Endothelial cell (in vitro differentiated cells): ENCODE data around the gene KCNJ8. TPM values are rescaled to one million over a fixed set of nuclear protein-coding genes. Genes with fewer than 3 reads are reported as not detected.

Experiments
- DNase-seq: peaks from one replicate; pipeline ENCODE4 v3.0.0; 2021; ENCODE audit warnings: low spot score
- H3K27ac Mint-ChIP-seq: one replicate; pipeline ENCODE4 v1.8.0; 2021; ENCODE audit warnings: mixed read lengths, inconsistent platforms; ENCODE audit not compliant: unreplicated experiment
- H3K27me3 Mint-ChIP-seq: one replicate; pipeline ENCODE4 v1.8.0; 2021; ENCODE audit warnings: mild to moderate bottlenecking, moderate library complexity, mixed read lengths, inconsistent platforms; ENCODE audit not compliant: unreplicated experiment
- H3K36me3 Mint-ChIP-seq: one replicate; pipeline ENCODE4 v1.8.0; 2021; ENCODE audit warnings: mild to moderate bottlenecking, low read depth, mixed read lengths, inconsistent platforms; ENCODE audit not compliant: unreplicated experiment
- H3K4me1 Mint-ChIP-seq: one replicate; pipeline ENCODE4 v1.8.0; 2021; ENCODE audit warnings: mild to moderate bottlenecking, mixed read lengths, inconsistent platforms; ENCODE audit not compliant: unreplicated experiment
- H3K4me3 Mint-ChIP-seq: one replicate; pipeline ENCODE4 v1.8.0; 2021; ENCODE audit warnings: mild to moderate bottlenecking, mixed read lengths, inconsistent platforms; ENCODE audit not compliant: unreplicated experiment
- H3K9me3 Mint-ChIP-seq: one replicate; pipeline ENCODE4 v1.8.0; 2021; ENCODE audit warnings: mixed read lengths, inconsistent platforms; ENCODE audit not compliant: unreplicated experiment
- CTCF ChIP-seq: fragments of 200-600 bp; sonication (generic); IDR thresholded peaks from one replicate; pipeline ENCODE4 v1.5.0; 2021; ENCODE audit warnings: antibody characterized with exemption; ENCODE audit not compliant: unreplicated experiment
- total RNA-seq: library from RNA; stranded (reverse); fragmentation: NEBNext Ultra II Directional; extraction: Animal tissue kit (Norgen Biotek cat#: 25700); gene quantifications from one replicate; pipeline ENCODE4 v1.2.1, GENCODE V29; 2021; ENCODE audit not compliant: unreplicated experiment

KCNJ8 gene
- total RNA-seq, 1 donor from 2014 or later, result 0.23 TPM

GRCh38 chr12:21809100-21809499, 34.6 kb upstream of the KCNJ8 start:
- Mint-ChIP-seq H3K27ac (no peak overlapping the region), H3K36me3 (no peaks in the 10 kb centered on the region), H3K4me3 (no peak overlapping the region), H3K9me3 (no peaks in the 10 kb centered on the region), H3K27me3 (no peaks in the 10 kb centered on the region), H3K4me1 (no peaks in the 10 kb centered on the region)
- no peak for TF ChIP-seq CTCF
- no peak for DNase-seq

GRCh38 chr12:21806255-21806654, 31.7 kb upstream of the KCNJ8 start:
- no peaks in the 10 kb centered on the region for H3K9me3 Mint-ChIP-seq
- no peaks in the 10 kb centered on the region for H3K27me3 Mint-ChIP-seq
- no peaks in the 10 kb centered on the region for H3K4me1 Mint-ChIP-seq
- H3K27ac Mint-ChIP-seq, result no peak overlapping the region
- DNase-seq, result no peak
- no peaks in the 10 kb centered on the region for H3K36me3 Mint-ChIP-seq
- TF ChIP-seq CTCF, result no peak
- H3K4me3 Mint-ChIP-seq, result no peak overlapping the region

- H3K4me1 Mint-ChIP-seq, result no peaks in the 10 kb centered on the region
Measured at GRCh38 chr12:21801522-21802288, 27.2 kb upstream of the KCNJ8 start.

DNA sequence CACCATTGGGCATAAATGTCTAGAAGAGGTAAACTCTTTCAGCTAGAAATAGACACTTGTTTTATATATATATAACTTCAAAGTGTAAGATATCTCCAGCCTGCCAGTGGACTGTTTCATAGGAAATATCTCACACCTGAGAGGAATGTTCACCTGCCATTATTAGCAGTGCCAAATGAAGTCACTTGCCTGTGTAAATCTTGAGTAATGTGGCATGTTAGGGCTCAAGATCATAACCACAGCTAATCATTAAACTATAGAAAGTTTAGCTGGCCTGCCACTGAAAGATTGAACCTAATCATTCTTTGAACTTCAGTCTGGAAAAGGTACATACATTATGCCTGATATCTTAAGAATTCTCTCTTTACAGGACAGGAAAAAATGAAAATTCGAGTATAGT, 25.5 kb upstream of the KCNJ8 start:
- Mint-ChIP-seq H3K4me1 (no peaks in the 10 kb centered on the region), H3K36me3 (no peaks in the 10 kb centered on the region), H3K27ac (no peak overlapping the region), H3K4me3 (no peak overlapping the region), H3K9me3 (no peaks in the 10 kb centered on the region), H3K27me3 (no peaks in the 10 kb centered on the region)
- DNase-seq, result no peak
- no peak for TF ChIP-seq CTCF

More at GRCh38 chr12:21801522-21802288, 27.2 kb upstream of the KCNJ8 start:
- Mint-ChIP-seq H3K4me3 (no peak overlapping the region), H3K36me3 (no peaks in the 10 kb centered on the region), H3K27ac (no peak overlapping the region), H3K27me3 (no peaks in the 10 kb centered on the region), H3K9me3 (no peaks in the 10 kb centered on the region)
- no peak for DNase-seq
- TF ChIP-seq CTCF, result no peak

GRCh38 chr12:21797539-21797938, 23.0 kb upstream of the KCNJ8 start:
- no peak overlapping the region for H3K4me3 Mint-ChIP-seq
- peaks cover 1% of the 10 kb centered on the region for H3K27me3 Mint-ChIP-seq
- no peaks in the 10 kb centered on the region for H3K36me3 Mint-ChIP-seq
- H3K9me3 Mint-ChIP-seq, result no peaks in the 10 kb centered on the region
- TF ChIP-seq CTCF, result no peak
- no peak overlapping the region for H3K27ac Mint-ChIP-seq
- DNase-seq, result no peak
- H3K4me1 Mint-ChIP-seq, result no peaks in the 10 kb centered on the region
